ENCODE results near the gene HS2ST1. TPM values are rescaled to one million over a fixed set of nuclear protein-coding genes. Genes with fewer than 3 reads are reported as not detected.
"Not testable (repeated sequence)": the region's sequence is repeated elsewhere in the genome, so short reads cannot be mapped to it uniquely, and the experiment has no call there.

The HS2ST1 gene
- total RNA-seq, 1 donor from 2014 or later: 8.7 TPM

- no peak for TF ChIP-seq CTCF (conservative IDR thresholded peaks at IDR 0.05; ENCODE audit: low read depth, low read length)
- no peak overlapping the region for H3K4me3 ChIP-seq (ENCODE audit: low read depth, low read length)
Measured at GRCh38 chr1:86950712-86951419, 36.4 kb downstream of the HS2ST1 start.

GRCh38 chr1:86951430-86951829, 37.0 kb downstream of the HS2ST1 start:
- TF ChIP-seq CTCF (conservative IDR thresholded peaks at IDR 0.05; ENCODE audit: low read depth, low read length): no peak
- no peak overlapping the region for H3K4me3 ChIP-seq (ENCODE audit: low read depth, low read length)
- DNase-seq (ENCODE audit: low read depth): no peak

More at GRCh38 chr1:86950712-86951419, 36.4 kb downstream of the HS2ST1 start:
- no peak for DNase-seq (ENCODE audit: low read depth)

GRCh38 chr1:86953167-86953566, 38.7 kb downstream of the HS2ST1 start:
- no peak for TF ChIP-seq CTCF (conservative IDR thresholded peaks at IDR 0.05; ENCODE audit: low read depth, low read length)
- no peak overlapping the region for H3K4me3 ChIP-seq (ENCODE audit: low read depth, low read length)
- no peak for DNase-seq (ENCODE audit: low read depth)

- no peak for TF ChIP-seq CTCF (conservative IDR thresholded peaks at IDR 0.05; ENCODE audit: low read depth, low read length)
- H3K4me3 ChIP-seq (ENCODE audit: low read depth, low read length): no peak overlapping the region
- no peak for DNase-seq (ENCODE audit: low read depth)
Measured at GRCh38 chr1:86955678-86956077, 41.2 kb downstream of the HS2ST1 start.

GRCh38 chr1:86956221-86956620, 41.8 kb downstream of the HS2ST1 start:
- no peak overlapping the region for H3K4me3 ChIP-seq (ENCODE audit: low read depth, low read length)
- DNase-seq (ENCODE audit: low read depth): no peak
- TF ChIP-seq CTCF (conservative IDR thresholded peaks at IDR 0.05; ENCODE audit: low read depth, low read length): no peak

DNA sequence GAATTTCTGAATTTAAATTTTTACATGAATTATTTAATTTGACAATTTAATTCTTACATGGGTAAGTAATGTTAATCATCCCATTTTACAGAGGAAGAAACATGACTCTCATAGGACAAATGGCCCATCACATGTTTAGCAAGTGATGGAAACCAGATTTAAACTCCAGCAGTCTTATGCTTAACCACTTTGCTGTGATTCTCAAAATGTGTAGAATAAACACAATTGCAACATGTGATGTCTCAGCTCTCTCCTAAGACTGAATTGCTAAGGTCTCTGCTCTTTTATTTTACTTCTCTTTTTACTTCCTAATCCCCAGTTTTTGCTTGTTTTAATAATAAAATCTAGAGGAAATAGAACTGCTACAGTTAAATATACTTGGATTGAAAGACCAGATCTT, 42.8 kb downstream of the HS2ST1 start:
- DNase-seq (ENCODE audit: low read depth): no peak
- TF ChIP-seq CTCF (conservative IDR thresholded peaks at IDR 0.05; ENCODE audit: low read depth, low read length): no peak
- no peak overlapping the region for H3K4me3 ChIP-seq (ENCODE audit: low read depth, low read length)

DNA sequence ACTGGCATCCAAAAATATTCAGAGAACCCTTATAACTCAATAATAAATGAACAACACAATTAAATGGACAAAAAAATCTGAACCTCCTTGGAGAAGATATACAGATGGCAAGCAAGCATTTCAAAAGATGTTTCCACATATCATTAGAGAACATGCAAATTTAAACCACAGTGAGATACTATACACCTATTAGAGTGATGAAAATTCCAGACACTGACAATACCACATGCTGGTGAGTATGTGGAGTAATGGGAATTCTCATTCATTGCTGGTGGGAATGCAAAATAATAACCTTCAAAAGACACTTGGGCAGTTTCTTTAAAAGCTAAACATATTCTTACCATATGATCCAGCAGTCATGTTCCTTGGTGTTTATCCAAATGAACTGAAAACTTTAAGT, 46.1 kb downstream of the HS2ST1 start:
- TF ChIP-seq CTCF (conservative IDR thresholded peaks at IDR 0.05; ENCODE audit: low read depth, low read length): no peak
- DNase-seq (ENCODE audit: low read depth): no peak

GRCh38 chr1:86963841-86964240, 49.4 kb downstream of the HS2ST1 start:
- not testable (repeated sequence) for H3K4me3 ChIP-seq (ENCODE audit: low read depth, low read length); DNase-seq (ENCODE audit: low read depth)

More for the DNA sequence above, 46.1 kb downstream of the HS2ST1 start:
- no peak overlapping the region for H3K4me3 ChIP-seq (ENCODE audit: low read depth, low read length)

Data from epithelial cell of proximal tubule (primary cell).